BJ (cell line): ENCODE measurements around the gene AK4. TPM values are rescaled to one million over a fixed set of nuclear protein-coding genes. Genes with fewer than 3 reads are reported as not detected.

Experiments
- CTCF ChIA-PET: fragments of 350-600 bp; formaldehyde crosslinking; extraction: SDS; loops from one replicate; lab custom pipeline; 2021; ENCODE audit warnings: antibody characterized with exemption, inconsistent platforms; lab: Yijun Ruan, JAX
- POLR2A ChIA-PET: fragments of 300-600 bp; sonication (Branson Sonifier 250); formaldehyde crosslinking; extraction: SDS; loops from one replicate; lab custom pipeline; 2021; ENCODE audit warnings: antibody characterized with exemption; lab: Charles Lee
- DNase-seq: peaks from one replicate; pipeline ENCODE4 v3.0.0-alpha.2; 2011; ENCODE audit warnings: low read depth
- H3K27me3 ChIP-seq: 2 replicates; pipeline ENCODE4 v1.6.0; 2011; ENCODE audit warnings: low read length; ENCODE audit not compliant: control insufficient read depth, insufficient read depth
- H3K36me3 ChIP-seq: 2 replicates; pipeline ENCODE4 v1.5.1; 2011; ENCODE audit warnings: low read length; ENCODE audit not compliant: control insufficient read depth, insufficient read depth
- H3K4me3 ChIP-seq: 2 replicates; pipeline ENCODE4 v1.5.1; 2011; ENCODE audit warnings: low read depth, mild to moderate bottlenecking, control low read depth, low read length
- polyA plus RNA-seq: library from polyadenylated mRNA; depleted of rRNA; stranded (reverse); fragments of >200 nt; gene quantifications from 2 replicates; pipeline ENCODE4 v1.2.3, GENCODE V29; 2011
- TF ChIP-seq, protein P1 (sequence below): IDR thresholded peaks from 2 replicates; pipeline ENCODE4 v1.5.1; 2011; ENCODE audit warnings: low read depth, mild to moderate bottlenecking, control low read depth, inconsistent platforms, low read length, moderate library complexity; ENCODE audit not compliant: insufficient read depth

Gene AK4
- polyA plus RNA-seq, 1 experiment = 11.9 TPM

DNA sequence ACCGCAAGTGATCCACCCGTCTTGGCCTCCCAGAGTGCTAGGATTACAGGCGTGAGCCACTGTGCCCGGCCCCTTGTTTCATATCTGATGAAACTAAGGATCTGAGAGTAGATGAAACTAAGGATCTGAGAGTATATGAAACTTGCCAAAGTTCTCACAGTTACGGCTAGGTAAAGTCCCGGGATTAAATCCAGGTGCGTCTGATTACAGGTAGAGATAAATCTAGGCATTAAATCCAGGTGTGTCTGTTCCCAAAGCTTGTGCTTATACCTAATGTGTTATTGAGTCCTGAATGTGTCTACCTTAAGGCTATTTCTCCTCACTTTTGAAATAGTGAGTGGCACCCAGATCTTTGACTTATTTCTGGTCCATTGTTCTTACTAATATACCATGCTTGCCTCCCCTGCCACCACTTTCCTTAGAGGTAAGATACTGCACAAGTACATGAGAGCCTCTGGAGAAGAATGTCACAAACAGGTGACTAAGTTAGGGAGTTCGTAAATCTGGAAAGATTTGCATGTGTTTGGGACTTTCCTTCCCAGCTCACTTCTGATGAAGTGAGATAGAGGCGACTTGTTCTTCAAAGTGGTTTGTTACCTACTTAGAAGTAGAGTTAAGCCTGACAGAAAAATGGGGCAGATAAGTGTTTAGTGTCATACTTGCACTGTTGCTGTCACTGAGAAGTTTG lies 66.5 kb downstream of the AK4 start:
- CTCF ChIA-PET = interaction anchor here (0.6 to 2.1 kb wide), 4 partner anchors 10 to 473 kb away, joined by 3 to 12 read pairs (median 4); no protein-coding TSS in a partner anchor
- DNase-seq = no peak
- POLR2A ChIA-PET = no interaction called here

DNA sequence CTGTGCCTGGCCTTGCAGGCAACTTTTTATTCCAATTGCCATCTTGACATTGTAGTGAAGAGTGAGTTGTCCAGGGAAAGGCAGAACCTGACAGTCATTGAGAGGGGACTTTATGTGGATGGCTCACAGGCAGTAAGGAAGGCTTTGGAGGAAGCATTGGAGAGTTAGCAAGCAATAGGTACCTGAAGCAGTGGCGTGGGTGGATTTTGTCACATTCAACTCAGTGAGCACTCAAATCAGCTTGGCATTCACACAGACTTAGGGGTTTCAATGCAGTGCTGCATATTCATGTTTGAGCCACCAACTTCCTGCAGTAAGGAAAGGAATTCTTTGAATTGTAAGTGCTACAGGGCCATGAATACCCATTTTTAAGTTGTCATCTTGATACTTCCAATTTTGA lies 69.0 kb downstream of the AK4 start:
- DNase-seq = no peak
- POLR2A ChIA-PET = no interaction called here
- Histone ChIP-seq H3K36me3 (no peaks in the 10 kb centered on the region), H3K4me3 (no peak overlapping the region), H3K27me3 (no peaks in the 10 kb centered on the region)
- TF ChIP-seq, protein P1, sequence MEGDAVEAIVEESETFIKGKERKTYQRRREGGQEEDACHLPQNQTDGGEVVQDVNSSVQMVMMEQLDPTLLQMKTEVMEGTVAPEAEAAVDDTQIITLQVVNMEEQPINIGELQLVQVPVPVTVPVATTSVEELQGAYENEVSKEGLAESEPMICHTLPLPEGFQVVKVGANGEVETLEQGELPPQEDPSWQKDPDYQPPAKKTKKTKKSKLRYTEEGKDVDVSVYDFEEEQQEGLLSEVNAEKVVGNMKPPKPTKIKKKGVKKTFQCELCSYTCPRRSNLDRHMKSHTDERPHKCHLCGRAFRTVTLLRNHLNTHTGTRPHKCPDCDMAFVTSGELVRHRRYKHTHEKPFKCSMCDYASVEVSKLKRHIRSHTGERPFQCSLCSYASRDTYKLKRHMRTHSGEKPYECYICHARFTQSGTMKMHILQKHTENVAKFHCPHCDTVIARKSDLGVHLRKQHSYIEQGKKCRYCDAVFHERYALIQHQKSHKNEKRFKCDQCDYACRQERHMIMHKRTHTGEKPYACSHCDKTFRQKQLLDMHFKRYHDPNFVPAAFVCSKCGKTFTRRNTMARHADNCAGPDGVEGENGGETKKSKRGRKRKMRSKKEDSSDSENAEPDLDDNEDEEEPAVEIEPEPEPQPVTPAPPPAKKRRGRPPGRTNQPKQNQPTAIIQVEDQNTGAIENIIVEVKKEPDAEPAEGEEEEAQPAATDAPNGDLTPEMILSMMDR = no peak
- CTCF ChIA-PET = interaction anchor here (1.6 kb wide), 1 partner anchor 471 kb away, joined by 4 read pairs; no protein-coding TSS in a partner anchor

More for the DNA sequence above, 66.5 kb downstream of the AK4 start:
- TF ChIP-seq, protein P1 = no peak
- H3K27me3 ChIP-seq = no peaks in the 10 kb centered on the region
- H3K36me3 ChIP-seq = no peaks in the 10 kb centered on the region
- no peak overlapping the region for H3K4me3 ChIP-seq

GRCh38 chr1:65221638-65222339 lies 73.8 kb downstream of the AK4 start:
- H3K27me3 ChIP-seq = no peaks in the 10 kb centered on the region
- POLR2A ChIA-PET = no interaction called here
- TF ChIP-seq, protein P1 = no peak
- H3K36me3 ChIP-seq = no peaks in the 10 kb centered on the region
- DNase-seq = no peak
- H3K4me3 ChIP-seq = no peak overlapping the region
- CTCF ChIA-PET = interaction anchor here (1.0 to 2.8 kb wide), 4 partner anchors 15 to 466 kb away, joined by 3 to 6 read pairs (median 4); no protein-coding TSS in a partner anchor

DNA sequence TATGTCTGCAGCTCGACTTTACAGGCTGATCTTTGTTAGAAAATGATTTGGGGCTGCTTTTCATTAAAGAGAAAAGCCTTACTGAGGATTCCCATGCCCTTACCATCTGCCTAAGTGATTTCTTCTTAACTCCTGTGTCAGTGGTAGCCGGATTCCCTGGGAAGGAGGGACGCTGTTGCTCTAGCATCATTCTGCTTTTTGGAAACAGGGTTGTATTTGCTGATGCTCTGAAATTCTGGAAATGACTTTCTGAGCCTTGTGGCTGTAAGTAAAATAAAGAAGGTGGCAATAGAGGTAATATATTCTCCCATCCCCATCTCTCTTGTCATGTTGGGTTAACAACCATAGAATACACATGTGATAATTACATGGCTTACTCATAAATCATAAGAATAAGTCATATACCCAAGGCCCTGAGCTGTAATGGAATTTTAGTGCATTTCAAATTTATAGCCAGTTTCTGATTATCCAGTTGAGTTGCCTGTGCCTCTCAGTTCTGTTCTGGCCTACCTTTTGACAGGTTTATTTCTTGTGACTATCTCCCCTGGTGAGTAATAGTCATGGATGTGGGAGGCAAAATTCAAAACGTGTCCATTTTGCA lies 74.4 kb downstream of the AK4 start:
- H3K27me3 ChIP-seq = no peaks in the 10 kb centered on the region
- POLR2A ChIA-PET = no interaction called here
- H3K36me3 ChIP-seq = no peaks in the 10 kb centered on the region
- TF ChIP-seq, protein P1 = no peak
- no peak for DNase-seq
- CTCF ChIA-PET = interaction anchor here (1.6 kb wide), 1 partner anchor 147 kb away, joined by 4 read pairs; no protein-coding TSS in a partner anchor
- no peak overlapping the region for H3K4me3 ChIP-seq

GRCh38 chr1:65224681-65225091 lies 76.7 kb downstream of the AK4 start:
- no peak overlapping the region for H3K4me3 ChIP-seq
- TF ChIP-seq, protein P1 = no peak
- H3K36me3 ChIP-seq = no peaks in the 10 kb centered on the region
- no peaks in the 10 kb centered on the region for H3K27me3 ChIP-seq
- DNase-seq = no peak
- CTCF ChIA-PET = interaction anchor here (0.8 to 1.1 kb wide), 2 partner anchors 10 to 12 kb away, joined by 3 to 4 read pairs; no protein-coding TSS in a partner anchor
- POLR2A ChIA-PET = no interaction called here
